Pons (tissue), 1 donor: ENCODE measurements around the gene PRLH.
A peak's percentile ranks its signal among the peaks of the same experiment; 100 is the strongest.

ENCODE experiments used
- DNase-seq: peaks from one replicate; pipeline ENCODE4 v3.0.0-alpha.2; 2016; ENCODE audit warnings: low spot score

Gene PRLH

DNA sequence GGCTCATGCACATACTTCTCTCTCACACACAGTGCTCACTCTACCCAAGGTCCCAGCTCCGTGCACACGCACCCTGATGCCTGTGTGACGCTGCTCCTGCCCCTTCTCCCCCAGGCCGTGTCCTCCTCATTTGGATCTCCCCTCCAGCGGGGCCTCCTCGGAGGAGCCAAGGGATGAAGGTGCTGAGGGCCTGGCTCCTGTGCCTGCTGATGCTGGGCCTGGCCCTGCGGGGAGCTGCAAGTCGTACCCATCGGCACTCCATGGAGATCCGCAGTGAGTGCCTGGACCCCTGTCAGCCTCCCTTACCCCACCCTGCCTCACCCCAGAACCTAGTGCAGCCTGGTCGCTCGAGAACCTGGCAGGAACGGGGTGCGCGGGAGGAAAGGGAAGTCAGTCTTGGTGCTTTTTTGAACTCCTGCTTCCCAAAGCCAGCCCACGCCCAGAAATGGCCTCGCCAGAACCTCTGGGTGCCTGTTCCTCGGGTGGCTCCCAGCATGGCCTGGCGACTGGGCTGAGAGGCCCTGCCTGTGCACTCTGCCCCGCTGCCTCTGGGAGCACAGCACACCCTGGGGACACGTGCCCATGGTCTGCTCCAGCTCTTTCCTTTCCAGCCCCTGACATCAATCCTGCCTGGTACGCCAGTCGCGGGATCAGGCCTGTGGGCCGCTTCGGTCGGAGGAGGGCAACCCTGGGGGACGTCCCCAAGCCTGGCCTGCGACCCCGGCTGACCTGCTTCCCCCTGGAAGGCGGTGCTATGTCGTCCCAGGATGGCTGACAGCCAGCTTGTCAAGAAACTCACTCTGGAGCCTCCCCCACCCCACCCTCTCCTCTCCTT, at the start of gene PRLH:
TSS of gene PRLH (plus strand) at position 174 of the 835 bp plus-strand sequence. CDS start at position 174, 0 bp downstream.
- DNase-seq = no peak

GRCh38 chr2:237517163-237517562, 49.2 kb upstream of the PRLH start:
- no peak for DNase-seq

DNA sequence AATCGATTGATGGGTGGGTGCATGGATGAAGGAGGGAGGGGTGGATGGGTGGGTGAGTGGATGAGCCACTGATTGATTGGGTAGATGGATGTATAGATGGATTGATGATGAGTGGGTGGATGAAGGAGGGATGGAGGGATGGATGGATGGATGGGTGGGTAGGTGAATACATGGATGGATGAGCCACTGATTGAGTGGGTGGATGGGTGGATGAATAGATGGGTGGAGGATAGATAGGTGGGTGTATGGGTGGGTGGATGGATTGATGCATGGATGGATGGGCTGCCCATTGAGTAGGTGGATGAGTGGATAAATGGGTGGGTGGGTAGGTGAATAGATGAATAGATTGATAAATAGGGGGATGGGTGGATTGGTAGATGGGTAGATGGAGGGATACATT, 48.4 kb upstream of the PRLH start:
- DNase-seq = no peak

DNA sequence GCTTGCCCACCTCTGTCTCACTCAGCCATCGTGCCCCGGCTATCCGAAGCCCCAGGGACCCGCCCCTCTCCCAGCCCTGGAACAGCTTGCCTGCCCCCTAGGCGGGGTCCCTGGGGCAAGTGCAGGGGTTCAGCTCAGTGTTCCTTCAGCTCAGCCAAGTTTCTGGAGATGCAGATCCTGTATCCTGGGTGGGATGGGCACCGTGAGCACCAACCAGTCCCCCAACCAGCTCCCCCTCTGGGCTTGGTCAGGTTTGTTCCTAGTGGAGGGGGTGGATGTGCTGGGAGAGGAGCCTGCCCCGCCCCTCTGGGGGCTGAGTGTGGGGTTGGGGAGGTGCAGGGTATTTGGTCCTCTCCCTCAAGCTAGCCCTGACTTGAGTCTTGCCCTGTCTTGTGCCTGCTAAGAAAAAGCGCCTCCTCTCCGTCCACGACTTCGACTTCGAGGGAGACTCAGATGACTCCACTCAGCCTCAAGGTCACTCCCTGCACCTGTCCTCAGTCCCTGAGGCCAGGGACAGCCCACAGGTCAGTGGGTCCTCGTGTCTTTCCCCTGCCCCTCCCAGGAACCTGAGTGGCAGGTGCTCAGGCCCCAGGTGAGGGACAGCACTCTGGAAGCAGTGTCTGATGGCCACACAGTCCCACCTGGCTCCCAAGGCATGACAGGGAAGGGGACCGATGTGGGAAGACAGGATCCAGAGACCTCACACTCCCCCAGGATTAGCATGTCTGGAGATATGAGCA, 46.7 kb upstream of the PRLH start:
- DNase-seq = no peak

GRCh38 chr2:237520290-237520689, 46.1 kb upstream of the PRLH start:
- DNase-seq = no peak

DNA sequence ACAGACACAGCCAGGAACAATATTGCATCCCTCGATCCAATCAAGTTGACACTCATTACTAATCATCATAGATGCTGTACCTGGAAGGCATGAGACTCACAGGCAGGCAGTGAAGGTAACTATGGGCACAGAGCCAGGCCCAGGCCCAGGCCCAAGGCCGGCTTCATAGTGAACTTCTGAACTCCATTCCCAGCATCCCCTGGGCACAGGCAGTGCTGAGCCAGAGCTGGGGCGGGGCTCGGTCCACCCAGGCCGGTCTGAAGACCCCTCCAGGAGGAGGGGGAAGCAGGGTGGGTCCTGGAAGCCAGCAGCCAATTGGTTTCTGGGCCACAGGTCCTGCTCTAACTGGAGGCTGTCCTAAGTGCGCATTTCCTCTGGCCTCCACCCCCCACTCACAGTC, 41.7 kb upstream of the PRLH start:
- no peak for DNase-seq

DNA sequence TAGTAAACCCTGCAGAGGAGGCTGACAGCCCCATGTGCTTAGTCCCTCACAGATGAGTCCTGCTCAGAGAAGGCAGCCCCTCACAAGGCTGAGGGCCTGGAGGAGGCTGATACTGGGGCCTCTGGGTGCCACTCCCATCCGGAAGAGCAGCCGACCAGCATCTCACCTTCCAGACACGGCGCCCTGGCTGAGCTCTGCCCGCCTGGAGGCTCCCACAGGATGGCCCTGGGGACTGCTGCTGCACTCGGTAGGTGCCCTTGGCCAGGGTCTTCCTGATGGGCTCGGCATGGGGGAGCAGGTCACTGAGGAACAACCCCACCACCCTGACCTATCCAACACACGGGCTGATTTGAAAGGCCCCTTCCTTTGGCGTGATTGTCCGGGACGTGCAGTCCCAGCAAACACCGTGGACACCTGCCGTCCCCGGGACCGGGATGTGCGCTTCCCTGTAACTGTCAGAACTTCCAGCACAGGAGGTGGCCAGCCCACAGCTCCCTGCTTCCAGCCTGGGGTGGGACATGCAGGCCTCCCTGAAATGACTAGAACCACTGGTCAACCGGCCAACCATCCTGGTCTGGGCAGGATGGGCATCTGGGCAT, 40.7 kb upstream of the PRLH start:
- DNase-seq = no peak

GRCh38 chr2:237527233-237527632, 39.1 kb upstream of the PRLH start:
- DNase-seq = no peak

GRCh38 chr2:237527766-237528165, 38.6 kb upstream of the PRLH start:
- DNase-seq = no peak

DNA sequence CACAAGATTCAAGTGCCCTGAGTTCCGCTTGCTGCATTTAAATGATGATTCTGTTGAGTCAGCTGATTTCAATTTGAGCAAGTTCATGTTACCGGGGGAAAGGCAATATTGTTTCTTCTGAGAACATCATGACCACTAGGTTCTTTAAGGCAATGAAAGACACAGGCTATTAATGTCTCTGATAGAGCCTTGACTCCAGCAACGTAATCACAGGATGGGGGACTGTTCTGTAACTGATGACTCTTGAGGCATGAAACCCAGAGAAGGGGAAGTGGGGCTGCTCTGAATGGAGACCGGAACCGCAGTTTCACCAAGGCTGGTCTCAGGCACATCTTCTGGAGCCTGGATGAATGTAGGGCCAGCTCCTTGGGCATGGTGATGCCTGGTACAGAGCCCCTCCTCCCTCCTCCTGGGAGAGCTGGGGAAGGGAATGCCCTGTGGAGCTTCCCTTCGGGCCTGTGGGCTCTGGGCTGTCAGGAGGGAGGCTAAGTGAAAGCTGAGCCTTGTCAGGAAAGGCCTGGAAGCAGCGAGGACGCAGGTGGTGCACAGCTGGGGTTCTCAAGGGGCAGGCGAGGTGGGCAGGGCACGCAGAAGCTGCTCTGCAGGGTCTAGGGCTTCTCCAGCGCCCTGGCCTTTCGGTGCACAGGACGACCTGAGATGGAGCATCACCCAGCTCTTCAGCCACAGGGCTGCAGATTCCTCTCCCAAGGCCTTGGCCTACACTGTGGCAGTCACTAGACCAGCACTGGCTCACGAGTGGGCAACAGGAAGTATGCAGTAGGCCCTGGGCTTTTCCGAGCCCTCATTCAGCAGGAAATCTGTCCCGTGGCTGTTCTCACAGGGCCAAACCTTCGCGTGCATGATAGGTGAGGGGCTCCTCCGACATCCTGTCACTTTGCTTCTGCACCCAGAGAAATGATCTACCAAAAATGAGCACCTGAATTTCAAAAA, 36.6 kb upstream of the PRLH start:
- DNase-seq = peak; percentile 71

DNA sequence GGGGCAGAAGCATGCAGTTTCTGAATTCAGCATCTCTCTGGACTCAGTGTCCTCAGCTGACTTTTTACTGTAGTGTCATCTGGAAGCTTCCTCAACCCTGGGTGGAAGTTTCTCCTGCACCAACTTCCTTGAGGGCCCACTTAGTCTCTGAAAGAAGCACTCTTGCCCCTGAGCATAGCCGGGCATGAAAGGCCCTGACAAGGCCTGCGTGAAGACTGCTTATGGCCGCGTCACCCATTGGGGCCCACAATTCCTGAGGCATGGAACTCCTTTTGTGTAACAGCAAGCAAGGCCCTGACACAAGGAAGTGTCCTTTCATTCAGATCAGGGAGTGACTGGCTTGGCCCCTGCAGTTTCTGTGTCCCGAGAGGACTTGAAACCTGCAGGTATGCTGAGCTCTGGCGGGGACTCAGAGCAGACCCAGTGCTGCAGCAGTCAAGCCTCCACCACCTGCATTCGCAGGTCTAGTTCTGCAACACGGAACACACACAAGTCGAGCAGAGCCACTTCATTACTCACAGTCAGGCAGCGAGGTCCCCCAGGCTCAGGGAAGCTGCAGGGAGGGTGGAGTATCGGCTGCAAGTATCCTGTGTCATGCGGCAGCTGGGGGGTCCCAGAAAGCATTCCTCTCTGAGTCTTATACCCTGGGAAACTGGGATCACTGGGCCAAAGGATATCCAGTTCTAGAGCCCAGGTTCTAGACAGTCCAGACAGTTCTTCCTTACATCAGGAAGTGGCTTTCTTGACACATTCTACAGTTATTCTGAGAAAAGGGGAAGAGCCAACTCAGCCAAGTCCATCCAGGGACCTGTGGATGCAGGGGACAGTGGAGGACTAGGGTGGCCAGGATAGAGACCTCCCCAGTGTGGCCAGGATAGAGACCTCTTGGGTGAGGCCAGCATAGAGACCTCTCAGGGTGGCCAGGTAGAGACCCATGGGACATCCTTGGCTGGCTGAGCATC, 35.6 kb upstream of the PRLH start:
- peak; percentile 37 for DNase-seq

DNA sequence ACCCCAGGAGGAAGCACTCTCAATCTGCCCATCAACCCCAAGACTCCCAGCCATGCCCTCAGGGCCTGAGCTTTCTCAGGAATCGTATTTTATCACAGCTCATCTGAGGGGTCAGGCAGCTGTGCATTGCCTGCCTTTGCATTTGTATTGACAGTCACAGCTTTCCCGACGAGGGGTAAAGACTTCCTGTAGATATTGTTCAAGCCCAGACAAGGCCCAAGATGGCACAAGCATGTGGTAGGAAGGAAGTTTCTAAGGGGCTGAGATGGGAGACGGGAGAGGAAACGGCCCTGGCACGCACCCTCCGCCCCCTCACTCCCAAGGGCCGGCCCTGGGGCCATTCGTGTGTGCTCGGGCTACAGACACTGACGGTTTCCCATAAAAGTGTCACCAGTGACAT, 34.2 kb upstream of the PRLH start:
- DNase-seq = no peak

DNA sequence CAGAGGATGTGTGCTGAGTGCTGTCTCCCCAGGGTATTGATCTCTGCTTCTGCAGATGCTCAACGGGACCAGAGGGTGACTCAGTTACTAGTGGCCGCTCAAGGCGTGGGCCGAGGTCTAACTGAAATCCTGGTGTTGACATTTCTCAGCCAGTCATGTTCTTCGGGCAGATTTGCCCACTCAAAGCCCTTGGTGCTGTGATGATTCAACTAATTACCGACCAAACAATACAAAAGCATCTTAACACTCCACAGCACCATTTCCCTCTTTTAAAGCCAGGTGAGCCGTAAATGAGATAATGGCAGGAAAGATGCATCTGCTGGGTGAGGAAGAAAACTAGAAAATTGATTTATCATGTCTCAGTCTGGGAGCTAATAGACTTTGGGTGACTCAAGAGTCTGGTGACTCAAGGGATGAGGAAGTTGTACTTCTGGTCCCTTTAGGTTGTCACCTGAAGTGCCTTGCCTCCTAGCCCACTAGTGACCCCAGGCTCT, 32.7 kb upstream of the PRLH start:
- DNase-seq = no peak

- DNase-seq = no peak
These were observed 32.0 kb upstream of the PRLH start for GRCh38 chr2:237534380-237534779.

DNA sequence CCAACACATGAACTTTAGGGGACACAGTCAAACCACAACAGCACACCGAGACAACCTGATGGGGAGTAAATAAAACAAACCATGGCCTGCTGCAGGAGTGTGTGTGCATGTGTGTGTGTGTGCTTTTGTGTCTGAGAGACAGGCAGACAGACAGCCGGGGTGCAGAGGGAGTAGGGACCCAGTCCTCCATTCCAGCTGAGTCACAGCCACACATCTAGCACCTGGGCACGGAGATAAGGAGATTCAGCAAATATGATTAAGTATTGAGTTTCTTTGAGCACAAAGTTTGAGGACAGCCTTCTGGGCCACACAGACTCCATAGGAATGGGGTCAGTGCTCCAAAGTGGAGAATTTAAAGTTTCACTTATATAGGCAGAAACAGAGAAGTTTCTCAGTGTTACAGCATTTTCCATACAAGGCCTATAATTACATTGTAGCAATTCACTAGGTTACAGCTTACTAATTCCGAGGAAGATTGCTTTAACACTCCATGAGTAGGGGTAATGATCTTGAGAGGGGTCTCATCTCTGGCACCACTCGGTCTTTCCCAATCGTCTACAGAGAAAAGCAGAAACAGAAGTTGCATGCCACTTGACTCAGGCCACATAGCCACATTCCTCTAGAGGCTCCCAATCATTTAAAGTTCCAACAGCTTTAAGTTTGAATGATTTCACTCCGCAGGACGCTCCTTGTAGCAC, 30.8 kb upstream of the PRLH start:
- DNase-seq = no peak

GRCh38 chr2:237536083-237536415, 30.3 kb upstream of the PRLH start:
- no peak for DNase-seq

DNA sequence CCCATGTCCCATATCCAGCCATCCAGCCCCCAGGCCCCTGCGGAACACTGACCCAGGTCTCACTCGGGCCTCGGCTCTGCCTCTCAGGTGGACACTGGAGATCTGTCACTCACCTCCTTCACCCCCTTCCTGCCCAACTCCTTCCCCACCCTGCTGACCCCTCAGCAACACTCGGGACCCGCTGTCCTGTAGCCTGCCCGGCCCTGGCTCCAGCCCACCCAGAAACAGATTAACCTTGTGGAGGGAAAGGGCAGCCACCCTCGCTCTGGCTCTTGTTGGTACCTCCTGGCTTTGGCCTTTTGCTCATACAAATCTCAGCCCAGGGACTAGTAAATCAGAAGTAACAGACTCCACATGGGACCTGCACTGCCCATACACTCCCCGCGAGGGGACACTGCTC, 29.8 kb upstream of the PRLH start:
- no peak for DNase-seq

DNA sequence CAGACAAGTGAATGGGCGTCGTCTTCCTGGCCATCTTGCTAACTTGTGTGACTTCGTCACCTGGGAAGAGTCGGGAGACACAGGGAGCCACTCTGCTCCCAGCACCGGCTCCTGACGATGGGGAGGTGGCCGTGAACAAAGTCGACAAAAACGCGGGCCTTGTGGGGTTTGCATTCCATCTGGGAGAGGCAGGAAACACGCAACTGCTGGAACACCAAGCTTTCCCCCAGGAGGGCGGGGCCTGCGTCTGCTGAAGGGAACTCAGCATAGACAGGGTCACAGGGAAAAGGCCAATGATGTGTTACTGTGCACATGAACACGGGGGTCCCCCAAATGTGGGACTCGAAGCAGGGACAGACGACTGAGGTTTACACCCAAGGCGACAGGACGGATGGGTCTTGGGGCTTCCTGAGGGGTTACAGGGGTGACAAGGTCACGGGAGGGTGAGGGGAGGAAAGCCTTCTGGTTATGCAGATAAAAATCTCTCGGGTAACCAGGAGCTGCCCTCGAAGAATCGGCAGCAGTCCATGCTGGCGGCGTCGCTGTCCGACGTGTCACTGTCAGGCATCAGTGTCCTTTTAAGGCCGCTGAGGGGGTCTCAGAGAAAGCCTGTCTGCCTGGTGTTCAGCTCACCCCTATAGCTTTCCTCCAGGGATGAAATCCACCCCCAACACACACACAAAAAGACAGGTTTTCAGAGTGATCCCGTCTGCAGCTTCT, 28.2 kb upstream of the PRLH start:
- DNase-seq = no peak

DNA sequence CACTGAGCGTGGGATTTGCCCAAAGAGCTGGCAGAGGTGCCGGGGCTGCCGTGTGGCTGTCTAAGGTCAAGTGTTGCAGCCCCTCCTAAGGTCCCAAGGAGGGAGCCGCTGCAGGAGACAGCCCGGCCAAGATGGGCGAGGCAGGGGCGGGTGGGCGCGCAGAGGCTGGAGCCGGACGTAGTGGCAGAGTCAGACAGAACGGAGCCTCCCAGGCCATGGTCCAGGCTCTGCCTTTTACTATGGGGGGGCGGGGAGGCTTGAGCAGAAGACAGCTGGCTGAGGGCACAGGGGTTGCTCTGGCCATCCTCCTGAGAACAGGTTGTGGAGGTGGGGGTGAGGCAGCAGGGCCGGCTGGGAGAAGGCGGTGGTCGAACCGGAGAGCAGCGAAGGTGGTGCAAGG, 27.5 kb upstream of the PRLH start:
- DNase-seq = no peak
